Panc1 (cell line): Measurements from ENCODE around the gene CCDC196. TPM values are rescaled to one million over a fixed set of nuclear protein-coding genes. Genes with fewer than 3 reads are reported as not detected.

Experiments
- ATAC-seq: fragments of 200-7000 bp; cut with Tn5 transposase; 2 replicates; pipeline ENCODE4 v1.9.1; 2020; ENCODE audit warnings: mild to moderate bottlenecking, moderate library complexity
- Bru-seq: library from RNA; stranded (reverse); fragments of 400-500 nt; gene quantifications from one replicate; lab custom pipeline; 2021; lab: Mats Ljungman, UMichigan
- BruChase-seq, 2 experiments: library from RNA; stranded (reverse); fragments of 400-500 nt; gene quantifications; one replicate each; lab custom pipeline; 2021; lab: Mats Ljungman, UMichigan
- BruUV-seq: library from RNA; stranded (reverse); fragments of 400-500 nt; replicated peaks from 2 replicates; lab custom pipeline; 2021; lab: Mats Ljungman, UMichigan
- CTCF ChIA-PET: fragments of 300-600 bp; sonication (Branson Sonifier 250); formaldehyde crosslinking; loops from one replicate; lab custom pipeline; 2022; ENCODE audit warnings: antibody characterized with exemption; lab: Charles Lee
- POLR2A ChIA-PET: fragments of 300-600 bp; sonication (Branson Sonifier 250); formaldehyde crosslinking; loops from one replicate; lab custom pipeline; 2022; ENCODE audit warnings: antibody characterized with exemption; lab: Charles Lee
- DNase-seq: peaks from one replicate; pipeline ENCODE4 v3.0.0-alpha.2; 2010; ENCODE audit warnings: low read depth, low spot score
- H3K27ac ChIP-seq: 2 replicates; pipeline ENCODE4 v1.5.1; 2011; ENCODE audit warnings: mild to moderate bottlenecking, low read length, inconsistent platforms
- H3K27me3 ChIP-seq: fragments of 200-500 bp; sonication (Bioruptor generic); 2 replicates; pipeline ENCODE4 v1.6.0; 2014; ENCODE audit warnings: low read length, inconsistent platforms; ENCODE audit not compliant: control insufficient read depth, insufficient read depth
- H3K36me3 ChIP-seq: fragments of 200-500 bp; sonication (Bioruptor generic); 2 replicates; pipeline ENCODE4 v1.5.1; 2014; ENCODE audit warnings: inconsistent platforms, mild to moderate bottlenecking, low read length, moderate library complexity; ENCODE audit not compliant: control insufficient read depth, insufficient read depth
- H3K4me1 ChIP-seq: 2 replicates; pipeline ENCODE4 v1.5.1; 2011; ENCODE audit warnings: inconsistent platforms, mild to moderate bottlenecking, low read length, moderate library complexity; ENCODE audit not compliant: control insufficient read depth, insufficient read depth
- H3K4me3 ChIP-seq, 2 experiments: 2 replicates each; pipeline ENCODE4 v1.5.1; 2011 to 2012; ENCODE audit warnings: low read depth in 2 of 2, low read length in 2 of 2, mild to moderate bottlenecking in 2 of 2, inconsistent platforms in 1 of 2, moderate library complexity in 1 of 2
- H3K9me3 ChIP-seq: fragments of 200-500 bp; sonication (Bioruptor generic); 2 replicates; pipeline ENCODE4 v1.5.1; 2014; ENCODE audit warnings: low read depth, mild to moderate bottlenecking, inconsistent platforms, low read length, moderate library complexity; ENCODE audit not compliant: control insufficient read depth, insufficient read depth
- CTCF ChIP-seq: fragments of 450-650 bp; IDR thresholded peaks from 2 replicates; pipeline ENCODE4 v1.5.1; 2017; ENCODE audit warnings: mild to moderate bottlenecking
- POLR2AphosphoS5 ChIP-seq: IDR thresholded peaks from 2 replicates; pipeline ENCODE4 v1.6.1; 2012; ENCODE audit warnings: mild to moderate bottlenecking, low read depth, low read length, moderate library complexity
- REST ChIP-seq, 2 experiments: IDR thresholded peaks; 2 replicates each; pipeline ENCODE4 v1.6.1; 2011 to 2012; ENCODE audit warnings: low read depth in 2 of 2, control low read depth in 1 of 2, low read length in 1 of 2, mild to moderate bottlenecking in 1 of 2, moderate library complexity in 1 of 2; ENCODE audit not compliant: insufficient read depth in 1 of 2
- SIN3A ChIP-seq: IDR thresholded peaks from 2 replicates; pipeline ENCODE4 v1.6.1; 2012; ENCODE audit warnings: low read depth, mild to moderate bottlenecking, low read length, moderate library complexity, borderline replicate concordance; ENCODE audit not compliant: insufficient read depth
- TCF7L2 ChIP-seq: IDR thresholded peaks from 2 replicates; pipeline ENCODE4 v1.6.1; 2011; ENCODE audit warnings: mild to moderate bottlenecking, low read depth, low read length, inconsistent platforms
- in situ Hi-C: cut with HindIII; loops from 2 replicates; pipeline ENCODE4 v1.10.0; 2016; ENCODE audit warnings: low sequenced_read_pairs, low pct_unique_long_range_greater_than_20kb
- intact Hi-C: fragments of 100-400 bp; cut with micrococcal nuclease; formaldehyde crosslinking; loops from one replicate; pipeline ENCODE4 v1.10.0; 2022; ENCODE audit not compliant: unreplicated experiment
- long read RNA-seq: library from polyadenylated mRNA; unstranded; transcript quantifications from one replicate; pipeline ENCODE4 v2.0.0, GENCODE V29; 2021; ENCODE audit not compliant: unreplicated experiment
- polyA plus RNA-seq: library from polyadenylated mRNA; unstranded; fragments of >200 nt; gene quantifications from one replicate; pipeline ENCODE4 v1.2.1, GENCODE V29; 2012; ENCODE audit warnings: missing spikeins; ENCODE audit not compliant: insufficient read length
- total RNA-seq: library from RNA; stranded (reverse); gene quantifications from one replicate; pipeline ENCODE4 v1.2.1, GENCODE V29; 2021; ENCODE audit not compliant: unreplicated experiment

CCDC196 gene, protein sequence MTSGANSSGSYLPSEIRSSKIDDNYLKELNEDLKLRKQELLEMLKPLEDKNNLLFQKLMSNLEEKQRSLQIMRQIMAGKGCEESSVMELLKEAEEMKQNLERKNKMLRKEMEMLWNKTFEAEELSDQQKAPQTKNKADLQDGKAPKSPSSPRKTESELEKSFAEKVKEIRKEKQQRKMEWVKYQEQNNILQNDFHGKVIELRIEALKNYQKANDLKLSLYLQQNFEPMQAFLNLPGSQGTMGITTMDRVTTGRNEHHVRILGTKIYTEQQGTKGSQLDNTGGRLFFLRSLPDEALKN
- total RNA-seq (not detected), Bru-seq, nascent RNA (not detected), BruChase-seq, experiment 1, labeled RNA remaining after a 2-hour chase (not detected), BruChase-seq, experiment 2, labeled RNA remaining after a 6-hour chase (not detected)
- polyA plus RNA-seq, result not detected
- long read RNA-seq, result 0 reads

GRCh38 chr14:66485910-66486421, at the start of gene CCDC196:
TSS of gene CCDC196 (plus strand) at chr14:66486371. CDS start at chr14:66486503, 132 bp downstream.
- POLR2A ChIA-PET, result no interaction called here
- no peak for DNase-seq
- no peaks in the 10 kb centered on the region for H3K9me3 ChIP-seq

More at GRCh38 chr14:66485910-66486421, at the start of gene CCDC196:
- in situ Hi-C loops (no loop called here), intact Hi-C loops (no loop called here)
- BruUV-seq, result no TSS peak
- Histone ChIP-seq H3K36me3 (no peaks in the 10 kb centered on the region), H3K27me3 (no peaks in the 10 kb centered on the region), H3K27ac (no peak within 1 kb of the TSS), H3K4me3 (no peak within 1 kb of the TSS), H3K4me1 (no peaks in the 10 kb centered on the region)
- CTCF ChIA-PET, result no interaction called here
- TF ChIP-seq CTCF (no peak), REST (IDR thresholded peaks at IDR 0.05; ENCODE audit: insufficient read depth in 1 of 2, low read depth in 2 of 2, low read length in 1 of 2) (no peak), POLR2AphosphoS5 (no peak), TCF7L2 (no peak), SIN3A (no peak)
- no peak for ATAC-seq
